RWPE1 (cell line): Measurements from ENCODE around the gene RFT1.

Experiments
- CTCF ChIA-PET: fragments of 350-600 bp; sonication (Branson Sonifier 250); formaldehyde crosslinking; extraction: SDS; loops from one replicate; lab custom pipeline; 2021; lab: Yijun Ruan, JAX
- POLR2A ChIA-PET: fragments of 400-600 bp; formaldehyde crosslinking; extraction: SDS; loops from one replicate; lab custom pipeline; 2020; ENCODE audit warnings: antibody characterized with exemption; ENCODE audit not compliant: low non-redundant PET; lab: Yijun Ruan, JAX
- DNase-seq: peaks from one replicate; pipeline ENCODE4 v3.0.0; 2012; ENCODE audit warnings: low spot score
- H3K27ac ChIP-seq: fragments of 450-650 bp; 2 replicates; pipeline ENCODE4 v1.5.1; 2017
- TF ChIP-seq, protein P1 (sequence below): fragments of 450-650 bp; conservative IDR thresholded peaks from 2 replicates; pipeline ENCODE4 v1.5.1; 2017; ENCODE audit warnings: low read depth, mild to moderate bottlenecking

Gene RFT1

DNA sequence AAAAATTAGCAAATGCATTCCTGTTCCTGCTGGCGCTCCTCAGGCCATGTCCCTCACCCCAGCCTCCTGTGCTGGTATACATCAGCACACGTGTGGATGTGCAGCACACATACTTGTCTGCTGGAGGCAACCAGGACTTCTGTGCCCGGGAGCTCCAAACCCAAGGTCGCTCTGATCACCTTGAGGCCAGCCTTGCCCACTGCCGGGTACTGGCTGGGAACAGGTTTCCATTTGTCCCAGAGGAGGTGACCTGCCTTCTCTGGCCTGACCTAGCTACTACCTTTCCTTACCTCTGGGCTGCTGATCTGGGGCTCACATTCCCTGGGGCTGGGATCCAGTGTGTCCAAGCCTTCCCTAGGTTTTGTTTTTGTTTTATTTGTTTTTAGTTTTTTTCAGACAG is 42.9 kb upstream of the RFT1 start:
- no peak overlapping the region; the same call in 1 of the 2 replicates for H3K27ac ChIP-seq
- TF ChIP-seq, protein P1, sequence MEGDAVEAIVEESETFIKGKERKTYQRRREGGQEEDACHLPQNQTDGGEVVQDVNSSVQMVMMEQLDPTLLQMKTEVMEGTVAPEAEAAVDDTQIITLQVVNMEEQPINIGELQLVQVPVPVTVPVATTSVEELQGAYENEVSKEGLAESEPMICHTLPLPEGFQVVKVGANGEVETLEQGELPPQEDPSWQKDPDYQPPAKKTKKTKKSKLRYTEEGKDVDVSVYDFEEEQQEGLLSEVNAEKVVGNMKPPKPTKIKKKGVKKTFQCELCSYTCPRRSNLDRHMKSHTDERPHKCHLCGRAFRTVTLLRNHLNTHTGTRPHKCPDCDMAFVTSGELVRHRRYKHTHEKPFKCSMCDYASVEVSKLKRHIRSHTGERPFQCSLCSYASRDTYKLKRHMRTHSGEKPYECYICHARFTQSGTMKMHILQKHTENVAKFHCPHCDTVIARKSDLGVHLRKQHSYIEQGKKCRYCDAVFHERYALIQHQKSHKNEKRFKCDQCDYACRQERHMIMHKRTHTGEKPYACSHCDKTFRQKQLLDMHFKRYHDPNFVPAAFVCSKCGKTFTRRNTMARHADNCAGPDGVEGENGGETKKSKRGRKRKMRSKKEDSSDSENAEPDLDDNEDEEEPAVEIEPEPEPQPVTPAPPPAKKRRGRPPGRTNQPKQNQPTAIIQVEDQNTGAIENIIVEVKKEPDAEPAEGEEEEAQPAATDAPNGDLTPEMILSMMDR, result no peak
- DNase-seq, result no peak
- ChIA-PET POLR2A (no interaction called here), CTCF (interaction anchor here (0.6 kb wide), 1 partner anchor 23 kb away, joined by 3 read pairs; no protein-coding TSS in a partner anchor)

- 0 out of 2 replicates have a peak overlapping the region, but pooled peaks have one; percentile 8 for H3K27ac ChIP-seq
- DNase-seq, result no peak
- TF ChIP-seq, protein P1, result no peak
- ChIA-PET CTCF (interaction anchor here (1.2 kb wide), 1 partner anchor 19 kb away, joined by 4 read pairs; no protein-coding TSS in a partner anchor), POLR2A (no interaction called here)
Measured at GRCh38 chr3:53171827-53172505, 41.7 kb upstream of the RFT1 start.

- H3K27ac ChIP-seq, result peak overlapping the region; percentile 8; the same call in 1 of the 2 replicates
- CTCF ChIA-PET, result interaction anchor here (0.5 kb wide), 1 partner anchor 14 kb away, joined by 3 read pairs; no protein-coding TSS in a partner anchor
- no peak for DNase-seq
- POLR2A ChIA-PET, result no interaction called here
- TF ChIP-seq, protein P1, result no peak
Measured at GRCh38 chr3:53171064-53171418, 40.8 kb upstream of the RFT1 start.

- ChIA-PET POLR2A (no interaction called here), CTCF (interaction anchor here (0.5 kb wide), 1 partner anchor 14 kb away, joined by 3 read pairs; no protein-coding TSS in a partner anchor)
- DNase-seq, result no peak
- H3K27ac ChIP-seq, result peak overlapping the region; percentile 18
- TF ChIP-seq, protein P1, result no peak
Measured at GRCh38 chr3:53170325-53171063, 40.3 kb upstream of the RFT1 start.

GRCh38 chr3:53169832-53170324 is 39.6 kb upstream of the RFT1 start:
- peak overlapping the region; percentile 18 for H3K27ac ChIP-seq
- TF ChIP-seq, protein P1, result no peak
- POLR2A ChIA-PET, result no interaction called here
- no peak for DNase-seq
- CTCF ChIA-PET, result no interaction called here

- no peak for DNase-seq
- ChIA-PET CTCF (interaction anchor here (0.6 kb wide), 1 partner anchor 27 kb away, joined by 3 read pairs; no protein-coding TSS in a partner anchor), POLR2A (no interaction called here)
- TF ChIP-seq, protein P1, result no peak
- H3K27ac ChIP-seq, result peak overlapping the region; percentile 18
Measured at GRCh38 chr3:53169045-53169831, 39.0 kb upstream of the RFT1 start.
